Measurements from ENCODE around the gene CAMK4. TPM values are rescaled to one million over a fixed set of nuclear protein-coding genes. Genes with fewer than 3 reads are reported as not detected.

CAMK4 gene
- total RNA-seq, 1 donor from 2014 or later = 3.8 TPM

DNA sequence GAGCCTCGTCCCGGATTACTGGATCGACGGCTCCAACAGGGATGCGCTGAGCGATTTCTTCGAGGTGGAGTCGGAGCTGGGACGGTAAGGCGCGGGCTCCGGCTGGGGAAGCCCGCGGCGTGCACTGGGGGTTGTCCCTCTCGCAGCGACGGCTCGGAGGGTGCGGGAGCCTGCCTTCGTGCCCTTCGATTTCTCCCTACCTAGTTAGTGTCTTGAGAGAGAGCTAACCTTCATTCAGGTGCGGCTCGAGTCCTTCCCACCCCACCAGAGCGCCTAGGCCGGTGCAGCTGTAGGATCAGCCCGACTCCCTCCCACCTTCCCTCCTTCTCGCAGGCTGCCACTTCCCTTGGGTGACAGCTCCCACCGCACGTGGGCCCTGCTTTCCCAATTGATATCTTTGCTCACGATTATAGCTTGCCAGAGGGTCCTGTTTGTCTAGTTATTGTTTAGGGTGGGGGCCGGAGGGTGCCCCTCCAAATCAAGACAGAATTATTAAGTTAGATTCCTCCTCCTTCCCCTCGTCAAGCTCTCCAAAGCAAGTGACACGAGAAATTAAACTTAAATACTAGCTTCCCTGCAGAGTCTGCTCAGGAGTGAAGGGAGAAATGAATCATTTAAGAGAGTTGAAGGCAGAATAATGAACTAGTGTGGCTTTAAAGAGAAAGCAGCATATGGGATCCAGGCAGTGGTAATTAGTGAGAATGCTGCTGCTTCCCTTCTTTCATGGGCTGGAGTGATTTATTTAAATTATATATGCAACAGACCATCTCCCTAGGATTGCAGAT lies 569 bp downstream of the CAMK4 start:
- peak overlapping the region; percentile 74 for H3K4me3 ChIP-seq (ENCODE audit: insufficient read depth, low read depth, low read length)
- peaks cover 14% of the 10 kb centered on the region for H3K4me1 Mint-ChIP-seq (ENCODE audit: low read depth, unreplicated experiment)
- no peaks in the 10 kb centered on the region for H3K9me3 ChIP-seq (ENCODE audit: insufficient read depth, low read depth, low read length)
- H3K27me3 Mint-ChIP-seq (ENCODE audit: low read depth, unreplicated experiment) = peaks cover 17% of the 10 kb centered on the region
- H3K27ac ChIP-seq (ENCODE audit: low read depth, low read length) = peak overlapping the region; percentile 20
- no peaks in the 10 kb centered on the region for H3K79me2 ChIP-seq (ENCODE audit: insufficient read depth, low read length)
- TF ChIP-seq EZH2 (IDR thresholded peaks at IDR 0.05; ENCODE audit: insufficient read depth, low read length) = no peak
- TF ChIP-seq, protein P1, sequence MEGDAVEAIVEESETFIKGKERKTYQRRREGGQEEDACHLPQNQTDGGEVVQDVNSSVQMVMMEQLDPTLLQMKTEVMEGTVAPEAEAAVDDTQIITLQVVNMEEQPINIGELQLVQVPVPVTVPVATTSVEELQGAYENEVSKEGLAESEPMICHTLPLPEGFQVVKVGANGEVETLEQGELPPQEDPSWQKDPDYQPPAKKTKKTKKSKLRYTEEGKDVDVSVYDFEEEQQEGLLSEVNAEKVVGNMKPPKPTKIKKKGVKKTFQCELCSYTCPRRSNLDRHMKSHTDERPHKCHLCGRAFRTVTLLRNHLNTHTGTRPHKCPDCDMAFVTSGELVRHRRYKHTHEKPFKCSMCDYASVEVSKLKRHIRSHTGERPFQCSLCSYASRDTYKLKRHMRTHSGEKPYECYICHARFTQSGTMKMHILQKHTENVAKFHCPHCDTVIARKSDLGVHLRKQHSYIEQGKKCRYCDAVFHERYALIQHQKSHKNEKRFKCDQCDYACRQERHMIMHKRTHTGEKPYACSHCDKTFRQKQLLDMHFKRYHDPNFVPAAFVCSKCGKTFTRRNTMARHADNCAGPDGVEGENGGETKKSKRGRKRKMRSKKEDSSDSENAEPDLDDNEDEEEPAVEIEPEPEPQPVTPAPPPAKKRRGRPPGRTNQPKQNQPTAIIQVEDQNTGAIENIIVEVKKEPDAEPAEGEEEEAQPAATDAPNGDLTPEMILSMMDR (IDR thresholded peaks at IDR 0.05; ENCODE audit: insufficient read depth, low read depth, low read length) = no peak
- H3K4me1 ChIP-seq (ENCODE audit: insufficient read depth, low read length) = peaks cover 3% of the 10 kb centered on the region
- peak; percentile 8 for DNase-seq (ENCODE audit: low read depth)
- H3K4me3 Mint-ChIP-seq (ENCODE audit: unreplicated experiment) = peak overlapping the region; percentile 83
- no peaks in the 10 kb centered on the region for H3K9me3 Mint-ChIP-seq (ENCODE audit: unreplicated experiment)
- H4K20me1 ChIP-seq (ENCODE audit: insufficient read depth, low read length) = no peaks in the 10 kb centered on the region
- H3K9ac ChIP-seq (ENCODE audit: low read length) = peak overlapping the region; percentile 80
- no peak for FAIRE-seq
- peak overlapping the region; percentile 96 for H2AFZ ChIP-seq (ENCODE audit: low read depth, low read length)
- H3K4me2 ChIP-seq (ENCODE audit: low read length) = peak overlapping the region; percentile 92
- no peak overlapping the region for H3K27ac Mint-ChIP-seq (ENCODE audit: unreplicated experiment)
- H3K36me3 ChIP-seq (ENCODE audit: insufficient read depth, low read length) = no peaks in the 10 kb centered on the region
- no peaks in the 10 kb centered on the region for H3K27me3 ChIP-seq (ENCODE audit: insufficient read depth, low read length)
- no peaks in the 10 kb centered on the region for H3K36me3 Mint-ChIP-seq (ENCODE audit: low read depth, unreplicated experiment)

DNA sequence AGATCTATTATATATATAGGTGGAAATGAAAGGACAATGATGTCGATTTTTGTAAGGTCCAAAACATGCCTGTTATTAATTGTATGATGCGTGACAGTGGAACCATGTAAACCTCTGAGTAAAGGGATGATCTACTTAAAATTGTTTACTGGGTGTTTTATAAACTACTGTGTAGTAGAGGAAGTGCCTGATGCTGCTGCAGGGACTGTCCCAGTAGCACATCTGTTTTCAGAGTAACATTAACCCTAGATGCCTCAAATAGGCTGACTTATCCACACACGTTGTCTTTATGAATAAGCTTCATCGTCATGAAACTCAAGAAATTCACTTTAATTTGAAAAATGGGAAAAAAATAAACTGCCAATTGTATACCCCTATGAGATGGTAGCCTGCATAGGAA lies 1.7 kb downstream of the CAMK4 start:
- no peak for FAIRE-seq
- no peak overlapping the region for H3K9ac ChIP-seq (ENCODE audit: low read length)

More for the DNA sequence above, 1.7 kb downstream of the CAMK4 start:
- Histone ChIP-seq H3K4me3 (ENCODE audit: insufficient read depth, low read depth, low read length) (no peak overlapping the region), H3K4me2 (ENCODE audit: low read length) (no peak overlapping the region), H3K9me3 (ENCODE audit: insufficient read depth, low read depth, low read length) (no peaks in the 10 kb centered on the region), H3K27ac (ENCODE audit: low read depth, low read length) (no peak overlapping the region), H3K79me2 (ENCODE audit: insufficient read depth, low read length) (no peaks in the 10 kb centered on the region), H3K36me3 (ENCODE audit: insufficient read depth, low read length) (no peaks in the 10 kb centered on the region), H3K4me1 (ENCODE audit: insufficient read depth, low read length) (peaks cover 3% of the 10 kb centered on the region), H2AFZ (ENCODE audit: low read depth, low read length) (no peak overlapping the region), H3K27me3 (ENCODE audit: insufficient read depth, low read length) (no peaks in the 10 kb centered on the region), H4K20me1 (ENCODE audit: insufficient read depth, low read length) (no peaks in the 10 kb centered on the region)
- DNase-seq (ENCODE audit: low read depth) = no peak
- peaks cover 17% of the 10 kb centered on the region for H3K27me3 Mint-ChIP-seq (ENCODE audit: low read depth, unreplicated experiment)
- H3K4me3 Mint-ChIP-seq (ENCODE audit: unreplicated experiment) = no peak overlapping the region
- H3K4me1 Mint-ChIP-seq (ENCODE audit: low read depth, unreplicated experiment) = peaks cover 18% of the 10 kb centered on the region
- no peaks in the 10 kb centered on the region for H3K9me3 Mint-ChIP-seq (ENCODE audit: unreplicated experiment)
- H3K36me3 Mint-ChIP-seq (ENCODE audit: low read depth, unreplicated experiment) = no peaks in the 10 kb centered on the region
- TF ChIP-seq, protein P1 (IDR thresholded peaks at IDR 0.05; ENCODE audit: insufficient read depth, low read depth, low read length) = no peak
- TF ChIP-seq EZH2 (IDR thresholded peaks at IDR 0.05; ENCODE audit: insufficient read depth, low read length) = no peak
- H3K27ac Mint-ChIP-seq (ENCODE audit: unreplicated experiment) = no peak overlapping the region
